ENCODE data around the gene TMEM86A. TPM values are rescaled to one million over a fixed set of nuclear protein-coding genes. Genes with fewer than 3 reads are reported as not detected.

The TMEM86A gene
- total RNA-seq, 4 donors from 2014 or later: 0.53 to 4.4 (median 1.9) TPM; not detected in 1

DNA sequence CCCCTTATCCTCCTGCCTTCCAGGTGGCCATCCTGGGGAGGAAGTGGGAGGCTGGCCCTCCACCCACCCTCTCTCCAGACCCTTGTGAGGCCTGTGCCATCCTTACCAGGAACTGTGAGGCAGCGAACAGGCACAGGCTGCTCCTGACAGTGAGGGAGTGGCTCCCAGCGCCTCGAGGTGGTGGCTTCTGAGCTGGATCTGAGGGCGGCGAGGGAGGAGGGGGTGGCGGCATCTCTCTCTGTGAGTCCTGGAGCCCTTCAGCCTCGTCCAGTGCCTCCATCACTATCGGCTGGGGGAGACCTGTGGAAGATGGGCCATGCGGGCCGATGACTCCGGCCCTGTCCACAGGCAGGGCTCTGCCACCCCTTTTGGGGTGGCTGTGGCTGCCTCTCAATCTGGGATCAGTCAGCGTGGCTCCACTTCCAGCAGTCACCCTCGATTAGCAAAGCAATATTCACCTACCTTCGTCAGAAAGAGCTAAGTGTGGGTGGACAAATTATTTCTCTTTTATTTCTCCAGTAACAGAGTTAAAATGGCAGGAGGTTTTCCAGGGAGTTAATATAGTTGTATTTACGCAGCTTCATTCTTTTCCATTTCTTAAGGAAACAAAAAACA is 45.4 kb downstream of the TMEM86A start:
- Histone ChIP-seq H3K36me3 (no peaks in the 10 kb centered on the region), H3K27ac (no peak overlapping the region), H3K4me3 (no peak overlapping the region), H3K4me1 (no peaks in the 10 kb centered on the region), H3K27me3 (no peaks in the 10 kb centered on the region), H3K9me3 (no peaks in the 10 kb centered on the region)
- no peak for DNase-seq
- TF ChIP-seq, protein P1, sequence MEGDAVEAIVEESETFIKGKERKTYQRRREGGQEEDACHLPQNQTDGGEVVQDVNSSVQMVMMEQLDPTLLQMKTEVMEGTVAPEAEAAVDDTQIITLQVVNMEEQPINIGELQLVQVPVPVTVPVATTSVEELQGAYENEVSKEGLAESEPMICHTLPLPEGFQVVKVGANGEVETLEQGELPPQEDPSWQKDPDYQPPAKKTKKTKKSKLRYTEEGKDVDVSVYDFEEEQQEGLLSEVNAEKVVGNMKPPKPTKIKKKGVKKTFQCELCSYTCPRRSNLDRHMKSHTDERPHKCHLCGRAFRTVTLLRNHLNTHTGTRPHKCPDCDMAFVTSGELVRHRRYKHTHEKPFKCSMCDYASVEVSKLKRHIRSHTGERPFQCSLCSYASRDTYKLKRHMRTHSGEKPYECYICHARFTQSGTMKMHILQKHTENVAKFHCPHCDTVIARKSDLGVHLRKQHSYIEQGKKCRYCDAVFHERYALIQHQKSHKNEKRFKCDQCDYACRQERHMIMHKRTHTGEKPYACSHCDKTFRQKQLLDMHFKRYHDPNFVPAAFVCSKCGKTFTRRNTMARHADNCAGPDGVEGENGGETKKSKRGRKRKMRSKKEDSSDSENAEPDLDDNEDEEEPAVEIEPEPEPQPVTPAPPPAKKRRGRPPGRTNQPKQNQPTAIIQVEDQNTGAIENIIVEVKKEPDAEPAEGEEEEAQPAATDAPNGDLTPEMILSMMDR (IDR thresholded peaks at IDR 0.05): no peak
- TF ChIP-seq POLR2A (IDR thresholded peaks at IDR 0.05): no peak

- TF ChIP-seq POLR2A (IDR thresholded peaks at IDR 0.05): no peak
- TF ChIP-seq, protein P1 (IDR thresholded peaks at IDR 0.05): no peak
- H3K4me1 ChIP-seq: no peaks in the 10 kb centered on the region
Measured at GRCh38 chr11:18745251-18745650, 46.7 kb downstream of the TMEM86A start.

GRCh38 chr11:18748766-18749365 is 50.3 kb downstream of the TMEM86A start:
- H3K36me3 ChIP-seq: no peaks in the 10 kb centered on the region
- no peak for DNase-seq
- H3K27me3 ChIP-seq: no peaks in the 10 kb centered on the region
- no peak overlapping the region for H3K4me3 ChIP-seq
- H3K4me1 ChIP-seq: no peaks in the 10 kb centered on the region
- TF ChIP-seq, protein P1 (IDR thresholded peaks at IDR 0.05): no peak
- TF ChIP-seq POLR2A (IDR thresholded peaks at IDR 0.05): no peak
- H3K9me3 ChIP-seq: no peaks in the 10 kb centered on the region
- H3K27ac ChIP-seq: no peak overlapping the region

More at GRCh38 chr11:18745251-18745650, 46.7 kb downstream of the TMEM86A start:
- Histone ChIP-seq H3K9me3 (no peaks in the 10 kb centered on the region), H3K27ac (no peak overlapping the region), H3K27me3 (no peaks in the 10 kb centered on the region), H3K36me3 (no peaks in the 10 kb centered on the region), H3K4me3 (no peak overlapping the region)
- DNase-seq: no peak

- TF ChIP-seq, protein P1 (IDR thresholded peaks at IDR 0.05): no peak
- TF ChIP-seq POLR2A (IDR thresholded peaks at IDR 0.05): no peak
- H3K4me1 ChIP-seq: no peaks in the 10 kb centered on the region
- no peaks in the 10 kb centered on the region for H3K36me3 ChIP-seq
- H3K27me3 ChIP-seq: no peaks in the 10 kb centered on the region
- H3K27ac ChIP-seq: no peak overlapping the region
- H3K4me3 ChIP-seq: no peak overlapping the region
- H3K9me3 ChIP-seq: no peaks in the 10 kb centered on the region
- no peak for DNase-seq
Measured at GRCh38 chr11:18749681-18750319, 51.2 kb downstream of the TMEM86A start.

GRCh38 chr11:18750944-18751343 is 52.4 kb downstream of the TMEM86A start:
- Histone ChIP-seq H3K4me3 (no peak overlapping the region), H3K27ac (no peak overlapping the region), H3K4me1 (no peaks in the 10 kb centered on the region), H3K27me3 (no peaks in the 10 kb centered on the region), H3K36me3 (no peaks in the 10 kb centered on the region), H3K9me3 (no peaks in the 10 kb centered on the region)
- no peak for DNase-seq
- TF ChIP-seq, protein P1 (IDR thresholded peaks at IDR 0.05): no peak
- TF ChIP-seq POLR2A (IDR thresholded peaks at IDR 0.05): no peak

All from Peyer's patch (tissue), 4 donors.